ENCODE measurements around the gene METTL9.
A peak's percentile ranks its signal among the peaks of the same experiment; 100 is the strongest.
"Not testable (repeated sequence)": the region's sequence is repeated elsewhere in the genome, so short reads cannot be mapped to it uniquely, and the experiment has no call there.

Gene METTL9

DNA sequence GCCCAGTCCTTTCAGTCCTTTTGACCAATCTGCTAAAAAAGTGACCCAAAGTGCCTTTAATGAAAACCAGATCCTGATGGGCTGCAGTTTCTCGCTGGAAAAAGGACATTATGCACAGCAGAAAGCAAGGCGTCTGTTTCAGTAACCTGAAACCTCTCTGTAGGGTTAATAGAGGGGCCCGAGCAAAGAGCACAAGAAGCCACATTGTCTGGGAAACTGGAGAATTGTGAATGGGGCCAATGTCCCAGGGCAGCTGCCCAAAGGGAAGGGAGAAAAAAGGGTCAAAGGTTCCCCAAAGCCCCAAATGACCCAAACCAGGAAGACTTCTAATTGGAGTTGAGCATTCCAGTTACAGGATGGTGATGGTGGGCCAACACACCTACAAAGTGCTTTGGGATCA is 67.4 kb downstream of the METTL9 start:
- DNase-seq: no peak

DNA sequence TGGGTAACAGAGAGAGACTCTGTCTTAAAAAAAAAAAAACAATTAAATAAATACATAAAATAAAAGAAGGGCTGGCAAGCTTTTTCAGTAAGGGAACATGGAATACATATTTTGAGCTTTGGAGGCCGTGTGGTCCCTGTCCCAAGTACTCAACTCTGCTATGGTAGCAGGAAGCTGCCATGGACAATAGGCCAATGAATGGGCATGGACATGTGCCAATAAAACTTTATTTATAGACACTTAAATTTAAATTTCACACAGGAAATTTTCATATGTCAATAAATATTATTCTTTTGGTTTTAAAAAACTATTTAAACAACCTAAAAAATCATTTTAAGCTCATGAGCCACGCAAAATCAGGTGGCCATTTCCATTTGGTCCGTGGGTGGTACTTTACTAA is 68.2 kb downstream of the METTL9 start:
- DNase-seq: no peak

DNA sequence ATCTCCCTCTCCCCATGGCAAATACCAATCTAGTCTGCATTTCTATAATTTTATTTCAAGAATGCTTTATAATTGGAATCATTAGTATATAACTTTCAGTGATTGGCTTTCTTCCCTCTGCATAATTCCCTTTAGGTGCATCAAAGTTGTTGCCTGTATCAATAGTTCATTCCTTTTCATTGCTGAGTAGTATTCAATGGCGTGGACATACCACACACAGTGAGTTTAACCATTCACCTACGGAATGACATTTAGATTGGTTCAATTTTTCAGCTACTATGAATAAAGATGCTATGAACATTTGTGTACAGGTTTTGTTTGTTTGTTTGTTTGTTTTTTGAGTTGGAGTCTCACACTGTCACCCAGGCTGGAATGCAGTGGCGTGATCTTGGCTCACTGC is 74.1 kb downstream of the METTL9 start:
- no peak for DNase-seq

DNA sequence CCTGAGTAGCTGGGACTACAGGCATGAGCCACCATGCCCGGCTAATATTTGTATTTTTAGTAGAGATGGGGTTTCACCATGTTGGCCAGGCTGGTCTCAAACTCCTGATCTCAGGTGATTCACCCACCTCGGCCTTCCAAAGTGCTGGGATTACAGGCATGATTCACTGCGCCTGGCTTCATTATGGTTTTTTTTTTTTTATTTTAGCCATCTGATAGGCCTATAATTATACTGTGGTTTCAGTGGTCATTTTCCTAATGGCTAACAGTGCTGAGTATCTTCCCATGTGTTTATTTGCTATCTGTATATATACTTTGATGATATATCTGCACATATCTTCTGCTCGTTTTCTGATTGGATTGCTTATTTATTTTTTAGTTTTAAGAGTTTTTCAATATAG is 75.1 kb downstream of the METTL9 start:
- DNase-seq: not testable (repeated sequence)

- DNase-seq: not testable (repeated sequence)
Observed at GRCh38 chr16:21680714-21681113, 81.3 kb downstream of the METTL9 start.

DNA sequence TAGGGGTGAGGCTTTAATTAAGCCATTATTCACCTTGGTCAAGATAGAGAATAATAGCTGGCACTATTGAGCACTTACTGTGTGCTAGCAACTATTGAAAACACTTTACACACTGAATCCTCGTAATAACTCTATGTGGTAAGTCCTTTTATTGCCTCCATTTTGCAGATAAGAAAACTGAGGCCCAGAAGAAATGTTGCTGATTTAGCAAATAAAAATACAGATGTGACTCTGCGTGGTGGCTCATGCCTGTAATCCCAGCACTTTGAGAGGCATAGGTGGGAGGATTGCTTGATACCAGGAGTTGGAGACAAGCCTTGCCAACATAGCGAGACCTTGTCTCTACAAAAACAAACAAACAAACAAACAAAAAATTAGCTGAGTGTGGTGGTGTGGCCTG is 83.8 kb downstream of the METTL9 start:
- DNase-seq: no peak

DNA sequence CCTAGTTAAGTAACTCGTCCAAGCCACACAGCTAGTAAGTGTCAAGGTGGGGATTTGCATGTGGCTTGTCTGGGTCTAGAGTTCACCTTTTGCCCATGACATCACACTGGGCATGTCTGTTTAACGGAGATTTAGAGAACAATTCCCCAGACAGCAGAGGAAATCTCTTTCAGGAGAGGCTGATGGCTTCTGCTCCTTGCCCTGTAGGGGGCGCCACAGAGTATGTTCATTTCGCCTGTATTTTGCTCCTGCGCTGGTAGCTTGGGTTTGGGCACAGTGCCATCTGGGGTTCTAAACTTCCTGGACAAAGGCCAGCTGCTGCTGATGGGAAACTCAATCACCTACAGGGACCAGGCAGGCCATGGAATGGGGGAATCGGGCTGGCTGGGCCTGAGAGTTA is 84.8 kb downstream of the METTL9 start:
- peak in 2 of 3 donors; percentile 23 to 46 for DNase-seq

DNA sequence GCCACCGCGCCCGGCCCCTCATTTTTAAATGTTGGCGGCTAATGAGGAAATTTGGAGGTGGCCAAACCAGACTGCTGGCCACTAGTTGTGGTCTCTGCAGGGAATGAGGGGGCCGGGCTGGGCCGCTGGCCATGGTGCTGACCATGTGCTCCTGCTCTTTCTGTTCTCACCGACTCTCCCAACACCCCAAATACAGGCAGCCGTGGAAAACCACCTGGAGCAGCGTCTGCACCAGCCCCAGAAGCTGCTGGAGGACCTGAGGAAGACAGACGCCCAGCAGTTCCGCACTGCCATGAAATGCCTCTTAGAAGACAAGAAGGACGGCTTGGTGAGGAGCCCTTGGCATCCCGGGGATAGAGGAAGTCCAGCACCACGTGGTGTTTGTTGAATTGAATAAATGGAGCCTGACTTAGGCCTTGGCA is 85.7 kb downstream of the METTL9 start:
- DNase-seq: peak in 1 of 3 donors; percentile 24

- no peak for DNase-seq
Observed at GRCh38 chr16:21689107-21689506, 89.7 kb downstream of the METTL9 start.

DNA sequence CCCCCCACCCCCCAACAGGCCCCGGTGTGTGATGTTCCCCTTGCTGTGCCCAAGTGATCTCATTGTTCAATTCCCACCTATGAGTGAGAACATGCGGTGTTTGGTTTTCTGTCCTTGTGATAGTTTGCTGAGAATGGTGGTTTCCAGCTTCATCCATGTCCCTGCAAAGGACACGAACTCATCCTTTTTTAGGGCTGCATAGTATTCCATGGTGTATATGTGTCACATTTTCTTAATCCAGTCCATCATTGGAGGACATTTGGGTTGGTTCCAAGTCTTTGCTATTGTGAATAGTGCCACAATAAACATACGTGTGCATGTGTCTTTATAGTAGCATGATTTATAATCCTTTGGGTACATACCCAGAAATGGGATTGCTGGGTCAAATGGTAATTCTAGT is 91.6 kb downstream of the METTL9 start:
- not testable (repeated sequence) for DNase-seq

- no peak for DNase-seq
Observed at GRCh38 chr16:21694609-21695008, 95.2 kb downstream of the METTL9 start.

GRCh38 chr16:21697032-21697431 is 97.7 kb downstream of the METTL9 start:
- no peak for DNase-seq

DNA sequence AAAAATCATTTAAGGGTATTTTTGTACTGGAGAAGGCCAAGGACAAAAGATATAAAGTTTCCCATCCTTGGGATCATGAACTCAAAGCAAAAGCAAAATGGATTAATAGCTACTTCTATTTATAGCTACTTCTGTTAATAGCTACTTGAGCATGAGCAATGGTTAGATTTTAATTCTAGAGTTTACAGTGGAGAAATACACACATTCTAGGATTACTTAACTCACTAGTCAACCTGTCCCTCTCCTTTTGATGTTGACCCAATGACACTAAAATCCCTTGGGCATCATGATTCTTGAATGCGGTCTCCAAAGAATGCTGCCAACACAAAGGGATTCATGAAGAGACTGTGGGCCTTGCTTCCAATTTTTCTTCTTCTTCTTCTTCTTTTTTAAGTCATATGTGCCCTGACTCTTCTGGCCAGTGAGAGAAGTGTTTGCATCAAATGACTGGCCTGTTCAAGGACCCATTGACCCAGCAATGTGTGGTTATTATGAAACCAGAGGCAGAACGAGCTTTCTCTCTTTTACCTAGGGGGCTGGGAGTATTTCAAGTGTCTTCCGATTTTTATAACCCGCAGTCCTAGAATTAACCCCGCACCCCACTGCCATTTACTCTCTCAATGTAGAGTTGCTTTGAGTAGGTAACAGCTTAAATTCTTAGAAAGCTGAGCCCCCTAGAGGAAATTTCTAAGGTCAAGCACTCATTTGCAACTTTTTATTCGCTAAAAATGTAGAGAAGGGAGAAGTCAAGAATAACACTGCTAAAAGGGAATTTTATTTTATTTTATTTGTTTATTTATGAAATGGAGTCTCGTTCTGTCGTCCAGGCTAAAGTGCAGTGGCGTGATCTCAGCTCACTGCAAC is 99.0 kb downstream of the METTL9 start:
- peak in 1 of 3 donors; percentile 16 for DNase-seq

GRCh38 chr16:21701271-21701670 is 101.9 kb downstream of the METTL9 start:
- no peak for DNase-seq

DNA sequence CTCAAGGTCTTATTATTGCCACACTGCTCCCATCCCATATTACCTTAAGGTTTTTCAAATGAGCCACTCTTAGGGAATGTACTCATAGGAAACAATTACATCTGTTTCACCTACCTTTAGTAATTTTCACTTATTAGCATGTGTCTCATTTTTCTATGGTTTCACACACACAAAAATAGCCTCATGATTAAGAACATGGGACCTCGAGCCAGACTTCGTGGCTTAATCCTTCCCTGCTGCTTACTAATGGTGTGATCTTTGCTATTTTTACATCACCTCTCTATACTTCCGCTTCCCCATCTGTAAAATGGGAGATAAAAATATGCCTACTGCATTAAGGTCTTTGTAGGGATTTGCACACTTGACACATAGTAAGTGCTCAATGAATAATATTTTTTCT is 102.9 kb downstream of the METTL9 start:
- DNase-seq: peak; percentile 35 to 56 (median 53)

- no peak for DNase-seq
Observed at GRCh38 chr16:21703156-21703555, 103.8 kb downstream of the METTL9 start.

- peak in 1 of 3 donors; percentile 17 for DNase-seq
Observed at GRCh38 chr16:21703589-21704174, 104.3 kb downstream of the METTL9 start.

GRCh38 chr16:21704266-21704665 is 104.9 kb downstream of the METTL9 start:
- DNase-seq: no peak

GRCh38 chr16:21704733-21705132 is 105.4 kb downstream of the METTL9 start:
- no peak for DNase-seq
